ENCODE measurements around the gene HNMT.
"Not testable (repeated sequence)": the region's sequence is repeated elsewhere in the genome, so short reads cannot be mapped to it uniquely, and the experiment has no call there.

Gene HNMT

DNA sequence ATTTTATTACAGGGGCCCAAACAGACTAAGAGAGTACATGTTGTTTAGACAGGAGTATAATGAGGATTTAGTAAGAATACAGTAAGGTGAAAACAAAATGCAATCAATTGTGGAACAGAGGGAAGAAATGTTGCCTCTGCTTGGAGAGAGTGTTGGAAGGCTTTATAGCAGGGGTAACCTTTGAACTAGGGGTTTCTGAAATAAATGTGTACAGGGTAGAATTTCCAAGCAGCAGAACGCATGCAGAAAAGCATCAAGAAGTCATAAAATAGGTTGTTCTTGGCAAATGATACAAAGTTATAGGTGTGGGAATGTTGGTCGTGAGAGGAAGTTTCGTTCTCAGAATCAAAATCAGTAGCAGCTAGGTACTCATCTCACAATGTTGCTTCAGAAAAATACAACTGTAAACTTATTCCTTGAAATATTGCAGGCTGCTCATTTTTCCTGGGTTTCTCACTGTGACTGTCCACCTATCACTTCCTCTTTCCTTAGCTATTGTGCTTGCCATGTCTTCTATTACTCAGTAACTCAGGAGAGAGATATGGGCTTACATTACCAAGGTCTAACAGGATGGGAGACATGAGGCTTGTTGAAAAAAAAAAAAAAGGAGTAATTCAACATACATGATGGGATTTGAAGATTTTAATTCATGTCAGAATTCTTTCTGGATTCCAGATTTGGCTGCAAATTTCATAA, 17.1 kb upstream of the HNMT start:
- no peak for DNase-seq

DNA sequence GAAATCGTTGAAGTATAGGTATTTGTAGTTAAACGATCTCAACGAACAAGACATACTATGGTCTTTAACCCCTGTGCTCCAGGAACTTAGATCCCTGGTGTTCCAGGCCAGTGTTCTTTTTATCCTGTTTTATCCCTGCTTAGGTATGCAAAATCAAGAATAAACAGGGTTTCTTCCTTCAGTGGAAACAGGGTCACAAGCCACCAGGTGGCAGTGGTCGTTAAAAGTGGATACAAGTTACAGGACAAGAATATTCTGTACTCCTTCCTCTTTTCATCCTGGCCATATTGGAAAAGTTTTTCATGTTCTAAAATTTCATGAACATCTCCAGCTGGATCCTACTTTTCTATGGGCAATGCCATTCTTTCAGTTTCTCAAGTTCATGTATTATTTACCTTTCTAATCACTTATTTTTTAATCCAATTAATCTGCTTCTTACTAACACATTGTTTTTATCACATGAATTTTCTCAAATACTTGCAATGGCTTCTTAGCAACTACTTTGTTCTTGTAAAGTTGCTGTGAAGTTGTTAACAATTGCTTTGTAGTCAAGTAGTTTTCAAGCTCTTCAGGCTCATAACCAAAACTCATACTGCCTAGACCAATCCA, 16.4 kb upstream of the HNMT start:
- peak; percentile 26 for DNase-seq

- DNase-seq: no peak
These were observed 15.4 kb upstream of the HNMT start for GRCh38 chr2:137948894-137949293.

DNA sequence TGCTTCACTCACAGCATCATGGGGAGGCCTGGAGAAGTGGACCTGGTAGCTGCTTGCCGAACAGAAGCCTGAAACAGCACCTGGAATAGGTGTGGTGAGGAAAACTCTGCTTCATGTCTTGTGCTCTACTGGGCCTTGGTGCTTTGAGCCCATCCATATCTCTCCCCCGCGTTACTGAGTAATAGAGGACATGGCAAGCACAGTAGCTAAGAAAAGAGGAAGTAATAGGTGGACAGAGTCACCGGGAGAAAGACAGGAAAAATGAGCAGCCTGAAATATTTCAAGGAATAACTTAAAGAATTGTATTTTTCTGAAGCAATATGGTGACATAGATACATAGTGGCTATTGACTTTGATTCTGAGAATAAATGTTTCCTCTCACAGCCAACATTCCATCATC, 14.0 kb upstream of the HNMT start:
- no peak for DNase-seq

DNA sequence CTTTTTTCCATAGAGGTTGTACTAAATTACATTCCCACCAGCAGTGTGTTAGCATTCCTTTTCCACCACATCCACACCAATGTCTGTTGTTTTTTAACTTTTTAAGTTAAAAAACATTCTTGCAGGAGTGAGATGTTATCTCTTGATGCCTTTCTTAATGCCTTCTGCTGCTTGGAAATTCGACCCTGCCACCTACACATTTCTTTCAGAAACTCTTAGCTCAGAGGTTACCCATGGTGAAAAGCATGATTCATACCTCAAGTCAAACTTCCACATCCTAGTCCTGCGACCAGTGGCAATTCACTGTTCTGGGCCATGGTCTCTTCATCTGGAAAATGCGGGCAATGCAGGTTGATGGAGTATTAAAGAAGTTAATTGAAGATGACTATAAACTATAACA, 12.7 kb upstream of the HNMT start:
- DNase-seq: no peak

DNA sequence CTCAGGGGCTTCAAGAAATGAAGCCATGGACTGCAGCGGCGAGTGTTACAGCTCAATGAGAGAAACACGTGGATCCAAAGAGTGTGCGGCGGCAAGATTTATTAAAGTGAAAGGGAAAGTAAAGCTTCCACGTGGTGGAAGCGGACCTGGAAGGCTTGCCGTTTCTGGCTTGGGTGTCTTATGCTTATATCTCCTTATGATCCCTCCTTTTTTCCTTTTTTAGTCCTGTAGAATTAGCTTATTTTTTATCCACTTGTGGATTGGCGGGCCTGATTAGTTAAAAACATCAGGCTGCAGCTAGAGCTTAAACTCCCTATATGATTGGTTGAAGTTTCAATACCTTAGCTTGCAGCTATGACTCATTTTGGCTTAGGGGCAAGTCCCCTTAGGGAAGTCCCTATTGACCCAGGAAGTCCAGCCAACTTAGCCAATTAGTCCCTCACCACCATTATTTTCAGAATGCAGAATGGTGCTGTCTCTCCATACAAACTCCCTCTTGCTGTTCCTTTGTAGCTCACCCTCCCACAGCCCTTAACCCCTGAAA, 11.6 kb upstream of the HNMT start:
- DNase-seq: no peak

DNA sequence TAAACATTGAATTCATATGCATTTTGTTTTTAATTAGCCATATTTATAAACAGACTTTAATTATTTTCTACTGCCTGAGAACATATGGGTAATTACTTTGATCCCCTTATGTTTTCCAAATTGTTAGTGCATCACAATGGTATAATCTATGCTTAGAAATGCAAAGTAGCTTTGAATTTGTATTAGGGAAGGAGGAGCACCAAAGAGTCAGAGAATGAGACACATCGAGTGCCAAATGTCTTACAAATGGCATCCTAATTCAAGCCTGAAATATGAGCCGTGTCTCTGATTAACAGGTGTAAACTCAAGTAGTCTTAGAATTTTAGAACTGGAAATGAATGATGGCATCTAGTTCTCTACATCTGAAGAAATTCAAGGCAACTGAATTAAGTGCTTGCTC, 8.7 kb upstream of the HNMT start:
- DNase-seq: no peak

DNA sequence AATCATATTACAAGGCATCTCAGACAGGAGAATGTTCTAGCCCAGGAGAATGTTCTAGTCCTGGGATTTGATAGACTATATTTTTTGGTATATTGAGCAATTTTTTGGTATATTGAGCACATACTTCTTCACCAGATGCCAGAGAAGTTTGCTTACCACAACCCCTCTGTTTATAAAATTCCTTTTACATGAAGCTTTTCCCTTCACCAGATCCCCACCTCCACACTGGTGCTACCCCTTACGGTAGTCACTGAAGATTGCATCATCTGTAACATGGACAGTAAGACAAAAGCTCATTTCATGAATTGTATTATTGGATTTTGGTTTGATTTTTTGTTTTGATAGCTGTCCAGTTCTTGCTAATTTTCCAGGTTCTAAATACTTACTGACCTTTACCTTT, 7.2 kb upstream of the HNMT start:
- no peak for DNase-seq

- DNase-seq: no peak
These were observed 5.1 kb upstream of the HNMT start for GRCh38 chr2:137959166-137959565.

GRCh38 chr2:137960223-137960622, 4.0 kb upstream of the HNMT start:
- DNase-seq: no peak

DNA sequence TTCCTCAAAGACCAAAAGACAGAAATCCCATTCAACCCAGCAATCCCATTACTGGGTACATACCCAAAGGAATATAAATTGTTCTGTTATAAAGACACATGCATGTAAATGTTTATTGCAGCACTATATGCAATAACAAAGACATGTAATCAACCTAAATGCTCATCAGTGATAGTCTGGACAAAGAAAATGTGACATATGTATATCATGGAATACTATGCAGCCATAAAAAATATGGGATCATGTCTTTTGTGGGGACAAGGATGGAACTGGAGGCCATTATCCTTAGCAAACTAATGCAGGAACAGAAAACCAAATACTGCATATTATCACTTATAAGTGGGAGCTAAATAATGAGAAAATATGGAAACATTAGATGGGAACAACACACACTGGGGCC, 2.7 kb upstream of the HNMT start:
- no peak for DNase-seq

- no peak for DNase-seq
These were observed 673 bp upstream of the HNMT start for GRCh38 chr2:137963535-137964065.

DNA sequence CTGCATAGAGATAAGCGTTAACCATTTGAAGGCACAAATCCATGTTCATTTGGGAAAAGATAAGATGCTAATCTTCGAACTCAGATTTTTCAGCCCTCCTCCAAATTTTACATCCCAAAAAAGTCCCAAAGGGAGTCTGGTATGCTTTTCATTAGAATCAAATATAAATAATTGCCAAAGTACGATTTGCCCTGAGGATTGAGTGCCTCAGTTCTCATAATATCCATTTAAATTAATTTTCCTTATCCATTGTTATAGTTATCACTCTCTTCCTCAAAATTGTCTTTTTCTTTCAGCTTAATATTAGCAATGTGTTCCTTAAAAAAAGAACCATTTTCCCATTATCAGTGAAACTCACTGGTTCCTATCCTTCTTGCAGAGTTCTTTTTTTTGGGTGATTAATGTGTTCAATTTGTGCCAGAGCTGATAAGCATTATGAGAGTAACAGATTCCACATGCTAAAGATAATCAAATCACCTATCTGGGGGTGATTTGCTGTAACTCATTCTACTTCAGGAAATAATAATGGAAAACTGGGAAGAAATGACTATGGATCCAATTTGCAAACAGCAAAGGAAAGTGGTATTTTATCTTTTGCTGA, 686 bp downstream of the HNMT start:
- DNase-seq: no peak

DNA sequence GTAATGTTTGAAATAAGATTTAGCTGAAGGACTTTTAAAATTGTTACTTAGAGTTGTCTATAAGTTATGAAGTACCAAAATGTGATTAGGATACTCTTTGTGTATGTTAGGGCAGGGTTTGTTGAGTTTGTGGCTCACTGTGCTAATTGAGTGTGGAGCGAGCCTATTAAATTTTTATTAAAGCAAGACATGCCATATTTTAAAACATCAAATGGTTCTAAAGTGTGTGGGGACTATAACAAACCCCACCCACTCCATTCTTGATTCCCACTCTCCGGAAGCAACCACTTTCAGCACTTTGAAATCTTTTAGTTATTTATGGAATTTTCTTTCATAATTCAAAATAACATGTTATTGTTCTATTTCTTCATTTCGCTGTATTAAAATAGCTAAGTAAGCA, 1.8 kb downstream of the HNMT start:
- no peak for DNase-seq

DNA sequence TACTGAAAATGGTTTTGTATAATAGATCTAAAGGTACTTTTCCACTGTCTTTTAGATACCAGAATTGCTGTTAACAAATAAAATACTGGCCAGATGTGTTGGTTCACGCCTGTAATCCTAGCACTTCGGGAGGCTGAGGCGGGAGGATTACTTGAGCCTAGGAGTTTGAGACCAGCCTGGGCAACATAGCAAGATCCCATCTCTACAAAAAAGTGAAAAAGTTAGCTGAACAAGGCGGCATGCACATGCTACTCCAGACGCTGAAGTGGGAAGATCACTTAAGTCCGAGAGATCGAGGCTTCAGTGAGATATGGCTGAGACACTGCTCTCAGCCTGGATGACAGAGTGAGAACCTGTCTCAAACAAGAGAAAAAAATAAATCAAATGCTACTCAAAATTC, 2.8 kb downstream of the HNMT start:
- no peak for DNase-seq

DNA sequence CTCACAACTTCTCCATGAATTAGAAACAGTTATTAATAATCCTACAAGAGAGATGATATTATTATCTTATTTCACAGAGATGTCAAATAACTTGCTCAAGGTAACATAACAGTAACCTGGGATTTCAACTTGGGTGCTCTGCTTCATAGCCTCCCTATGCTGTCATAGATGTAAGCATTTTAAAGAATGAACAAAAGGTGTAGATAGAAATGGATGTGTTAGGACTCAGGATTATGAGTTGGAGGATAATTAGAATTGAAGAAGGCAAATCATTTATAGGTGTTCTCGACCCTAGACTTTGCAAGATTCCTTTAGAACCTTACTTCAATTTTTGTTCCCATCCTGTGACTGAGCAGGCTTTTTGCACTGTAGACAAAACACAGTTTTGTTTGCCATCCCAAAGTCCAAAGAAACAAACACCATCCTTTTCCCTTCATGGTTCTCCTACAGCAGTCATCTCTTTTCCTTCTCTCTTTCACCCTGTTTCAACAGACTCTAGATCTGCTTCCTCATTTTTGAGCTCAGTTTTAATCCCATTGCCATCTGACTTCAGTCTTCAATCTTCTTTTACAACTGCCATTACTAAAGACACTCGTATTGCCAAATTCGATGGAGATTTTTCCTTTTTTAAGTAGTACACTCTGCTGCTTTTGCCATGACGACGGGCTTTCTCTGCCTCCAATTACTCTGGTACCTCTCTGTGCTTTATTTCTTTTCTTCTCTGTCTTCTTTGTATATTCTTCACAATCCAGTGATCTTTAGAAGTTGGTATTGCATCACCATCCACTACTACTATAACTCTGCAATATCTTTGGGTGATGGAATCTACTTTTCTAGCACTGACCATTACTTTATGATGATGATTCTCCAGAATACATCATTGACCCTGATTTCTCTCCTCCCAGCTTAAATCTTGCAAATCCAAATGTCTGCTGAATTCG, 4.5 kb downstream of the HNMT start:
- no peak for DNase-seq

DNA sequence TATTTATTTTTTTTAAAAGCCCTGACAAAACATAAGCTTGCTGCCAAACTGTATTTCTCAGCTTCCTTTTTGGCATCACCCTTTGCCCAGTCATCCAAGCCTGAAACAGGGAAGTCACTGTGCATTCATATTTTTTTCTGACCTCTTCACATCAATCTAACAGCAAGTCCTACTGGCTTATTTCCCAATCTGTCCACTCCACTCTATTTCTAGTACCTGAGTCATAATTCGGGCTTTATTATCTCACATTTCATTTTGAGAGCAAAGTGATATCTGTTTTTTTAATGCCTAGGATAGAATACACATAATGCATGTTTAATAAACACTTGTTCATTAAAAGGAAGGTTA, 5.1 kb downstream of the HNMT start:
- DNase-seq: no peak

- no peak for DNase-seq
These were observed 5.6 kb downstream of the HNMT start for GRCh38 chr2:137969876-137970275.

GRCh38 chr2:137971259-137971658, 7.0 kb downstream of the HNMT start:
- not testable (repeated sequence) for DNase-seq

- DNase-seq: no peak
These were observed 9.0 kb downstream of the HNMT start for GRCh38 chr2:137973280-137973679.

DNA sequence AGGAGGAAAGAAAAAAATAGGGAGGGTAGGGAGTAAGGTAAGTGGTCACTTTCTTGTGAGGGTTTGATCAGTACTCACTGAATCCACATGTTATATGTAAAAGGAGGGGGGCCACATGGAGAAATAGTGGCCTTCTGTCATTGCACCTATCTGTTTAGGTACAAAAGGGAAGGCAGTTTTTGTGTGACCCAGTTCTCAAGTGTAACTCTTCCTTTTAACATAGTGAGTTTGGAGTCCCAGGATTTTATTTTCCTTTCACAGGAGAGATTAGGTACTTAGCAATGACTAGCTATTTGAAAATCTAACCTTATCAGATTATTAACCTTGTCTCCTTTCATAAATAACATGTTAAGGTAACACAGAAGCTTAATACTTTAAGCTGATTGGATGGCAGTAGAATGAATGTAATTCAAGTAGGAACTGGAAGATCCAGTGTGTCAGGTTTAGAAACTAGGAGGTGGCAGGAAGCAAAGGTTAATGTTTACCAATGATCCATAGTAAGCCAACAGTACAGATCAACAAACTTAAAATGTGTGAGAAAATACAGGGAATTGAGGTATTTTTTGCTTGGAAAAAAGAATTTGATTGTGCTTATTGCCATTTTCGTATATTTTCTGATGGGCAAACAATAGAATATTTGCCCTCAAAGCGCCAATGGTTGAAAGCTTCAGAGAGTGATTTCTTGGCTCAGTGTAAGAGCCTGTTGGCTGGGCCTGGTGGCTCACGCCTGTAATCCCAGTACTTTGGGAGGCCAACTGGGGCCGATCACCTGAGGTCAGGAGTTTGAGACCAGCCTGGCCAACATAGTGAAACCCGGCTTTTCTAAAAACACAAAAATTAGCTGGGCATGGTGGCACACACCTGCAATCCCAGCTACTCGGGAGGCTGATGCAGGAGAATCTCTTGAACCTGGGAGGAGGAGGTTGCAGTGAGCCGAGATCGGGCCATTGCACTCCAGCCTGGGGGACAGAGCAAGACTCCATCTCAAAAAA, 11.3 kb downstream of the HNMT start:
- DNase-seq: no peak

- DNase-seq: no peak
These were observed 12.0 kb downstream of the HNMT start for GRCh38 chr2:137976274-137976673.
